ENCODE data around the gene RPN2.

- TF ChIP-seq, protein P1, sequence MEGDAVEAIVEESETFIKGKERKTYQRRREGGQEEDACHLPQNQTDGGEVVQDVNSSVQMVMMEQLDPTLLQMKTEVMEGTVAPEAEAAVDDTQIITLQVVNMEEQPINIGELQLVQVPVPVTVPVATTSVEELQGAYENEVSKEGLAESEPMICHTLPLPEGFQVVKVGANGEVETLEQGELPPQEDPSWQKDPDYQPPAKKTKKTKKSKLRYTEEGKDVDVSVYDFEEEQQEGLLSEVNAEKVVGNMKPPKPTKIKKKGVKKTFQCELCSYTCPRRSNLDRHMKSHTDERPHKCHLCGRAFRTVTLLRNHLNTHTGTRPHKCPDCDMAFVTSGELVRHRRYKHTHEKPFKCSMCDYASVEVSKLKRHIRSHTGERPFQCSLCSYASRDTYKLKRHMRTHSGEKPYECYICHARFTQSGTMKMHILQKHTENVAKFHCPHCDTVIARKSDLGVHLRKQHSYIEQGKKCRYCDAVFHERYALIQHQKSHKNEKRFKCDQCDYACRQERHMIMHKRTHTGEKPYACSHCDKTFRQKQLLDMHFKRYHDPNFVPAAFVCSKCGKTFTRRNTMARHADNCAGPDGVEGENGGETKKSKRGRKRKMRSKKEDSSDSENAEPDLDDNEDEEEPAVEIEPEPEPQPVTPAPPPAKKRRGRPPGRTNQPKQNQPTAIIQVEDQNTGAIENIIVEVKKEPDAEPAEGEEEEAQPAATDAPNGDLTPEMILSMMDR (IDR thresholded peaks at IDR 0.05; ENCODE audit: low read depth, low read length, missing input control): no peak
- TF ChIP-seq, protein P2, sequence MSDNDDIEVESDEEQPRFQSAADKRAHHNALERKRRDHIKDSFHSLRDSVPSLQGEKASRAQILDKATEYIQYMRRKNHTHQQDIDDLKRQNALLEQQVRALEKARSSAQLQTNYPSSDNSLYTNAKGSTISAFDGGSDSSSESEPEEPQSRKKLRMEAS (IDR thresholded peaks at IDR 0.05): no peak
- TF ChIP-seq EGR1 (IDR thresholded peaks at IDR 0.05; ENCODE audit: low read depth in 2 of 2) (no peak), HNF4A (conservative IDR thresholded peaks at IDR 0.05) (no peak), HNF4G (IDR thresholded peaks at IDR 0.05) (no peak), ZBTB33 (IDR thresholded peaks at IDR 0.05) (no peak), JUND (IDR thresholded peaks at IDR 0.05) (no peak), NR2F2 (IDR thresholded peaks at IDR 0.05) (no peak), RAD21 (IDR thresholded peaks at IDR 0.05) (no peak), FOXA2 (IDR thresholded peaks at IDR 0.05) (no peak)
These were observed 83.4 kb downstream of the RPN2 start for GRCh38 chr20:37262505-37262904.

Measured in liver (tissue), 3 donors.